HG03060 (cell line): ENCODE data around the gene SMIM28.
"Not testable (repeated sequence)": the region's sequence is repeated elsewhere in the genome, so short reads cannot be mapped to it uniquely, and the experiment has no call there.

Experiments
- ATAC-seq: cut with Tn5 transposase; IDR thresholded peaks from one replicate; pipeline ENCODE4 v1.9.1; 2021; ENCODE audit warnings: low read depth, moderate number of reproducible peaks; ENCODE audit not compliant: unreplicated experiment

Gene SMIM28

DNA sequence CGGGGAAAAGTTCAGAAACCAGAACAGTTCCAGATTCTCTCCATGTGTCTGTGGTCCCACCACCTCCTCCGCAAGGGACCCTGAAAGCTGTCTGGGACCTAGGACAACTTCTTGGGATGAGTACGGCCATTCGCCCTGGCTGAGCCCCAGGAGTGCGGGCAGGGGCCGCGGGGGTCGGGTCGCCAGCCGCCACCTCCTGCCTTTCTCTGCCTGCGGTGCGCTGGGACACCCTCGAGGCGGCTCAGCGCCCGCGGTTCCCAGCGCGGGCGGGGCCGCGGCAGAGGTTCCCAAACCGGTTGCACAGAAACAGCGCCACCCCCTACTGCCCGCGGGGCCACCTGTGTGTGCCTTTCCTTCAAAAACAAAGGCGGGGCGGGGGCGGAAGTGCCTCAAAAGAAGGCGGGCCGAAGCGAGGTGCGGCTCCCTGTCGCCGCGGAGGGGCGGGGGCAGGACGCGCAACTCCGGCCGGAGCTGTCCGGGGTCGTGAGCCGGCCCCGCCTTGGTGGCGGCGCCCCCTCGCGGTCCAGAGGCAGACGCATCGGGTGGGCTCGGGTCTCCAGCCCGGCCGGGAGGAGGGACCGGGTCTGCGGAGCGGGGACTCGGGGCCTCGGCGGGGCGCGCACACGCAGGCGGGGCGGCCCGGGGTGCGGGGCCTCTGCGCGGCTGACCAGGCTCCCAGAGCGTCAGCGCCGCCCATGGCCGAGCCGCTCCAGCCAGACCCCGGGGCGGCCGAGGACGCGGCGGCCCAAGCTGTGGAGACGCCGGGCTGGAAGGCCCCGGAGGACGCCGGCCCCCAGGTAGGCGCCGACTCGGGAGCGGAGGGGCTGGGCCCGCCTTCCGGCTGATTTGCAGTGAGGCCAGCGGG is 26.3 kb downstream of the SMIM28 start, which contains the start of gene HEBP2:
Gene HEBP2 (plus strand): TSS at position 423 of the 865 bp plus-strand sequence. CDS start 273 bp downstream, at position 696.
- ATAC-seq = peak; percentile 69

GRCh38 chr6:138404666-138405337 is 27.1 kb downstream of the SMIM28 start:
- ATAC-seq = peak; percentile 17

DNA sequence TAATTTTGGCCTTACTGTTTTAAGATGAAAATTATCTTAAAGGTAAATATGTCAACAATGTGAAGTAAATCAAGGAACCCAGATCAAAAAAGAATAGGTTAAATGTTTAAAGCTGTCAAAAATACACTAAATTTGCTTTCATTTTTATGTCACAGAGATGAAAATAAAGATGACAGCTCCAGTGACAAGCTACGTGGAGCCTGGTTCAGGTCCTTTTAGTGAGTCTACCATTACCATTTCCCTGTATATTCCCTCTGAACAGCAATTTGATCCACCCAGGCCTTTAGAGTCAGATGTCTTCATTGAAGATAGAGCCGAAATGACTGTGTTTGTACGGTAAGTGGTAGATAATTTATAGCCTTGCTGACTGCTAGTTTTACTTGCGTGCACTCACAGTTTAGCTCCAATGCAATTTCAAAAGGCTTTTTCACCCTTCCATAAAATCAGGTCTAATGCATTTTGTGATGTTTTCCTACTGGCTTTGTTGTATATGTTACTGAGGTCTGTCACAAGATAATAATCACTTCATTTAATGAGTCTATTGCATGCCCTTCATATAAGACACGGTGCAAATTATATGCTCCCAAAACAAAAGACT is 28.2 kb downstream of the SMIM28 start:
- ATAC-seq = no peak

DNA sequence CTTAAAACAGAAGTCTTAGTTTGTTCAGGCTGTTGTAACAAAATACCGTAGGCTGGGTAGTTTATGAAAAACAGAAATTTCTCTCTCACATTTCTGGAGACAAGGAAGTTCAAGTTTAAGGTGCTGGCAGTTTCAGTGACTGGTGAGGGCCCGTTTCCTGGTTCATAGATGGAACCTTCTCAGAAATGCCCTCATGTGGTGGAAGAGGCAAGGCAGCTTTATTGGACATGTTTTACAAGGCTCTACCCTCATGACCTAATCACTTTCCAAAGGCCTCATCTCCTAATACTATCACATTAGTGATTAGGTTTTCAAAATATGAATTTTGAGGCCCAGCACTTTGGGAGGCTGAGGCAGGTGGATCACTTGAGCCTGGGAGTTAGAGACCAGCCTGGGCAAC is 28.7 kb downstream of the SMIM28 start:
- ATAC-seq = no peak

GRCh38 chr6:138410048-138410735 is 32.5 kb downstream of the SMIM28 start:
- ATAC-seq = no peak

DNA sequence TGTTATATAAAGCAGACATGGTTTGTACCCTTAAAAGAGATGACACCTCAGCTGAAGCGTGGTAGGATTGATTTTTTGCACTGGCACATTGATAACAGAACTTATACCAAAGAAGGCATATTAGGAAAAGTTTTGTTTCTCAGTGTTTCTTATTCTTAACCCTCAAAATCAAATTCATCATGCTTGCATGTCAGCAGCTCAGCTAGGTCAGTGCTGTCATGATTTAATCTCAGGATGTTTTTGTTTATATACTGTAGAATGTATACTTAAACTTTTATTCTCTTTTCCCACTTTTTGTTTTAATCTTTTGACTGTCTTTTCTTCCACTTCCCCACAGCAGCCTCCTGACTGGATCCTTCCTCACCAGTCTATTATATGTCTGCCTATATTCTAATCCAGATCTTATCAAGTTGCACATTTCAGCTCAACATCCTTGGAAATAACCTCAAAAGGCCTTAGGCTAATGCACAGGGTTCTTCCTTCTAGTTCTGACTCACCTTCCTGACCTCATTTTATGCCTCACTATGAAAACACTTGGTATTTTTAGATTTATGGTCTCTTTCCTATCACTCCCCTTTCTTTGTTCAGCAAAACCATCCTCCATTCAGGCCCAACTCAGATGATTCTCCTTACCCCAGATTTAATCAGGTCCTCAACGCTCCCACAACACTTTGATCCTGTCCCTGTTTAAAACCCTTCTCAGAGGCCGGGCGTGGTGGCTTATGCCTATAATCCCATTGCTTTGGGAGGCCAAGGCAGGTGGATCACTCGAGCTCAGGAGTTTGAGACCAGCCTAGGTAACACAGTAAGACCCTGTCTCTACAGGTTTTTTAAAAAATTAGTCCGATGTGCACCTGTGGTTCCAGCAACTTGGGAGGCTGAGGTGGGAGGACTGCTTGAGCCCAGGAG is 33.5 kb downstream of the SMIM28 start:
- no peak for ATAC-seq

- ATAC-seq = no peak
Observed at GRCh38 chr6:138415125-138415524, 37.4 kb downstream of the SMIM28 start.

- ATAC-seq = no peak
Observed at GRCh38 chr6:138416206-138416605, 38.5 kb downstream of the SMIM28 start.

DNA sequence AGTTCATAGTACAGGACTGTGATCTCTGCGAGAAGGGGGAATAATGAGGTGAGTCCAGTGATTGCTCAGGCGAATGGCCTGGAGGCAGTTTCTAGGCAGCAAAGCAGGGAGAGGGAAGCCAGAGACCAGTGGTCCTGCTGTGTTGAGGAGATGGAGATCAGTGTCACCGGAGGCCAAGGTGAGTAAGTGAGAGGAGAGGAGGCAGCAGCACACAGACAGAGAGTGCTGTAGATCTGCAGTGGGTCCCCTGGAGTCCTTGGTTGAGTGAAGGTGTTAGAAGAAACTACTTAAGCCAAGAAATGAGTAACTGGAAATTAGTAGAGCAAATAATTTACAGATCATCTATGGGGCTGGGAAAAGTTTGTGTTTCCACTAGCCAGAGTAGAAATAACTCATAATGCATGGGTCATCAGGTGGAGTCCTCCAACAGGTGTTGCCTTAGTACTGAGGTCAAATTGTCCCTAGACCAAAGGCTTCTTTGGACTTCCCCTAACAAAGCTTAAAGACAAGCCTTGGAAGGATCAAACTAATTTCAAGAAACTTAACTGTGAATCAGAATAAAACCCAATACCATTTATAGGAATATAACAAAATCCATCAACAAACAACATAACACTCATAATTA is 39.9 kb downstream of the SMIM28 start:
- ATAC-seq = no peak

DNA sequence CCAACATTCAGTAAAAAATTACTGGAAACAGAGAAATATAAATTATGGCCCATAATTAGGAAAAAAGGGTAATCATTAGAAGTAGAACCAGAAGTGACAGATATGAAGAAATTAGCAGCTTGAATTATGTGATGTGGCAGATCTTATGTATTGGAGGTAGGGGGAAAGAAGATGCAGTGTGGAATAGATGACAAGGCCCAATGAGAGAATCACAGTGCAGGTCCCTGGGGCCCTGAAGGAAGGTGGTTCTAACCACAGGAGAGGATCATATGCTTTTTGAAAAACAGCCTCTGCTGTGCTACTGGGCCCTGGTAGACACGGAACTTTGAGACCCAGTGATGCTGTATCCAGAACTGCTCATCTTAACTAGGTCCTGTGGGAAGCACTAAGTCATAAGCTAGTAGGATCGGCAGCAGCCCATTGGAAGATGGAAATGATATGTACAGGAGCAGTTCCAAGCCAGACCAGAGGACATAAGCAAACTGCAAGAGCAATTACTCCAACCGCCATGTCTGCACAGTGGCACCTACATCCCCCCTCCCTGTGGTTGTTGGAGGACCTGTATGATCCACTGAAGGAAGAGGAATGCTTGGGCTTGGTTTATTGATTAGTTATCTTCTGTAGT is 40.5 kb downstream of the SMIM28 start:
- ATAC-seq = no peak

GRCh38 chr6:138419766-138420165 is 42.1 kb downstream of the SMIM28 start:
- ATAC-seq = no peak

DNA sequence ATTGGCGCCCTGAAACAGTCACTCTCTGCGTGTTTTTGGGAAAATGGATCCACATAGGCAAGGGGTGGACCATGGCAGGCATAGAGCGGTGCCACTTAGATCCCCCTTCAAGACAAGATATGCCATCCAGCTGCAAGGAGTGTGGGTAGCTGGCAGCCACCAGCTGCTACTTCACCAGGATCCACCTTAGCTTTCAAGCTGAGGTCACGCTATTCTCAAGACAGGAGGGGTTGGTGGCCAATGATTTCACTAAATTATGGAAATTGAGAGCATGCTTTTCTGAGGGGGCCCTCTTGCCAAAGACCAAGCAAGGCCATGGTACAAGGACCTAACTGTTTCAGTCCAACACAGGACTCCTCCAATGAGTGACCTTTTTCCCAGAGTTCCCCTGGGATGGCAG is 42.7 kb downstream of the SMIM28 start:
- ATAC-seq = no peak

DNA sequence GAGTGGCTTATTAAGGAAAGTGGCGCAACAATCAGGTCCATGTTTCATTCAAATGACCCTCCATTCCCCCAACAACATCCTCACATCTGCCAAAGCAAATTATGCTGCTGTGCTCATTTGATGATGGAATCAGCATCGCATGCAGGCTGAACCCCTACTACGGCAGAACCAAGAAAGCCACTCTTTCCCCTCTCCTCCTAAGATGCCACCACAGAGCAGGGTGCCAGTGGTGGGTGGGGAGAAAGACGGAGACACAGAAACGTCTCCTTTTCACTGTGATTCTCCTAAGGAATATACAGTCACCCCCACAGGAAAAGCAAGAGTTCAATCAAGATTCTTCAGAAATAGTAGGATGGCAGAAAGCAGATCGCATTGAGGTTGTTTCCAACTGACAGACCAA is 43.4 kb downstream of the SMIM28 start:
- ATAC-seq = no peak

DNA sequence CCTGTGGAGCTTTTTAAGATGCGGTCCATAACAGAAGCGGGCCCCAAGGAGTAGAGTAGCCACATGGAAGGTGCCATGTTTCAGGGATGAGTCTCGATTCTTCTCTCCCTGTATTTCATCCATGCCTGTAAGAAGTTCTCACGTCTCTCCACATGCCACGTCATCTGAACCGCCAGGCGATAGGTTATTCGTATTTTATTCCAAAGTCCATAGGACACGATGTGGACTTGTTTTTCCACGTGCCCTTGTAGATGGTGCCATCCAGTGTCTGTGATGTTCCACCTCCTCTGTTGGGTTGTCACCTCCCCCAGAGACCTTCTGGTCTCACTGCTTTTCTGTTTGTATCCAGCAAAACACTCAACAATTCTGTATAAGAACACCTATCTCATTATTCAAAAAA is 43.9 kb downstream of the SMIM28 start:
- ATAC-seq = no peak

DNA sequence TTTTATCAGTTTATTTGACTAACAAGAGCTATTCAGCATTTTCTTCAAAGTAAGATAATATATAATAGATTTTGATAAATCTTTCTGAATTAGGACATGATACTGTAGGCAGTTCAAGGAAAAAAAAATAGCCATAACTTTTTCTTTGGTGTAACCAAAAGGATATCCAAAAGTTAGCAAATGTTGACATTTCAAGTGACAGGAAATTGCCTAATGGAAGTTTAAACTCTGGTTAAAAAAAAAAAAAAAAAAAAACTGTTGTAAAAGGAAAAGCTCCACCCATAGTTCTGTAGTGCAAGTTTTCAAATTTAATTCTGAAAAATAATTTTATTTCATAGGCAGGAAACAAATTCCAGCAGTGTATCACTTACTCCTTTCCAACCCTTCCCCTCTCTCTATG is 45.2 kb downstream of the SMIM28 start:
- no peak for ATAC-seq

DNA sequence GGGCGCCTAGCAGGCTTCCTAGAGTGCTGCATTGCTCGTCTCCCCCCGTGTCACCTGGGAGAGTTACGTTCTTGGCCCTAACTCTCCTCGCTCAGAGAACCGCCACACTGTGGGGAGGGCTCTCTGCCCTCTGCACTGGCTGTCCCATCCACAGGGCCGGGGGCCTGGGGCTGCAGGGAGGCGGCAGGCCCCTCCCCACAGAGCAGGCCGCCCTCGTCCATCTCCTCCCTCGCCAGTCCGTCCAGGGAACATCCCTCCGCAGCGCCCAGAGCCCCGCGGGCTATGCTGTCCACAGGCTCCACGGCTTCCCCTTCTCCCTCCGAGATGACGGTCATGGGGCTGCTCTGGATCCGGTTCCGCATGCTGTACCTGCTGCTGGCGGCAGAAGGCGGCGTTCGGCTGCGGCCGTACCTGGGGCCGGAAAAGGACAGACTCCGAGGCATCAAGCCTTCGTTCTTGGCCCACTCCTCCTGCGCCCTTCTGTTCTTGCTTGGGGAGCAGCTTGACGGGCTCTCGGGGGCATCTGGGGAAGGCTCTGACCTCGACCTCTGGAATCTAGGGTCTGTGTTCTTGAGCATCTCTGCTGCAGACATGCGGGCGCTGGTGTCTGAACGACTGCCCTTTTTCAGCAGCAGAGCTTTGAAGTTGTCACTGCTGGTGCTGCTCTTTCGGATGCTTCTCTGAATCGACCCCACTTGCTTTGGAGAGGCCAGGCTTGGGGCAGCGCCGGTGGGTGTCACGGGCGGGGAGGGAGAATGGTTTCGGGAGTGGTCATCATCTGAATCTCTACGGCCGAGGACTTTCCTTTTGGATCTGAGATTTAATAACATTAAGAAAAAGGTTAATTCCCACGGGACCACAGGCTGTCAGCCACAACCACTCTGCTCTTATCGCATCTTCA is 46.5 kb downstream of the SMIM28 start:
- no peak for ATAC-seq

DNA sequence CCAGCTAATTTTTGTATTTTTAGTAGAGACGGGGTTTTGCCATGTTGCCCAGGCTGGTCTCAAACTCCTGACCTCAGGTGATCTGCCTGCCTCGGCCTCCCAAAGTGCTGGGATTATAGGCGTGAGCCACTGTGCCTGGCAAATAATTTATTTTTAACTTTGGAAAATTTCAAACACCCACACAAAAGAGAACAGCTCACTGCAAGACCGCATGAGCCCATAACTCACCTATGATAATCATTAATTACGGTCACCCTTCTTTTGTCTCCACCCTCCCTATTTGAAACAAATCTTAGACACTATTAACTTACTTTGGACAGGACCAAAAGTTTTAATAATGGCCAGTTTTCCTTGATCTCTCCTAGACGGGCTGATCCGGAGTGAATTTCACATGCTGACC is 47.6 kb downstream of the SMIM28 start:
- ATAC-seq = not testable (repeated sequence)
